Mucosa of descending colon (tissue), 3 donors: ENCODE results near the gene RBP7. TPM values are rescaled to one million over a fixed set of nuclear protein-coding genes. Genes with fewer than 3 reads are reported as not detected.

Experiments used
- ATAC-seq: fragments of 200-7000 bp; cut with Tn5 transposase; one replicate; pipeline ENCODE4 v1.9.1; 2020; ENCODE audit warnings: mild to moderate bottlenecking, moderate library complexity
- DNase-seq, 3 donors: peaks; one replicate each; pipeline ENCODE4 v3.0.0-alpha.2; 2020
- H3K36me3 ChIP-seq: fragments of 200-600 bp; one replicate; pipeline ENCODE4 v1.8.0; 2021; ENCODE audit warnings: low read depth, mild to moderate bottlenecking
- H3K4me1 ChIP-seq: fragments of 200-600 bp; one replicate; pipeline ENCODE4 v1.8.0; 2021; ENCODE audit warnings: low read depth, mild to moderate bottlenecking
- H3K4me3 ChIP-seq: fragments of 200-600 bp; one replicate; pipeline ENCODE4 v1.8.0; 2021; ENCODE audit warnings: mild to moderate bottlenecking
- H3K9me3 ChIP-seq: fragments of 200-600 bp; one replicate; pipeline ENCODE4 v1.8.0; 2021; ENCODE audit warnings: mild to moderate bottlenecking
- CTCF ChIP-seq: fragments of 200-600 bp; IDR thresholded peaks from one replicate; pipeline ENCODE4 v1.8.0; 2022; ENCODE audit warnings: antibody characterized with exemption, mild to moderate bottlenecking
- intact Hi-C, 2 donors: fragments of 100-400 bp; cut with DNase I in 1 of 2; cut with micrococcal nuclease in 1 of 2; formaldehyde crosslinking; loops; one replicate each; pipeline versions ENCODE4 v1.11.0 to v1.11.1; 2022; cut with DNase I, micrococcal nuclease
- microRNA-seq: library from miRNA; unstranded; fragments of <30 nt; microRNA quantifications from one replicate; pipeline ENCODE4, GENCODE V29; 2019
- total RNA-seq, 3 donors: library from RNA; stranded (reverse); fragmentation: NEBNext Ultra II Directional in 2 of 3; extraction: Animal tissue kit (Norgen Biotek cat#: 25700) in 2 of 3; gene quantifications; one replicate each; pipeline versions ENCODE4 v1.2.1 to v1.2.4, GENCODE V29; 2021 to 2023
- donor health status: DM: no; HTN: no; CAD: no; lungs with moderate emphysema.
- donor health status: DM: no; HTN: no; CAD: no.
- donor health status: DM: no; HTN: yes; CAD: no.

The RBP7 gene
- total RNA-seq, 3 donors from 2014 or later = 0.69 to 4.1 (median 1.7) TPM

- TF ChIP-seq CTCF = no peak
- no peak overlapping the region for H3K4me3 ChIP-seq
Measured at GRCh38 chr1:10064416-10065343, 67.7 kb downstream of the RBP7 start.

GRCh38 chr1:10065344-10065685, 68.3 kb downstream of the RBP7 start:
- intact Hi-C loops = no loop called here
- ATAC-seq = no peak
- H3K9me3 ChIP-seq = no peaks in the 10 kb centered on the region
- no peaks in the 10 kb centered on the region for H3K36me3 ChIP-seq
- DNase-seq = no peak
- no peak for TF ChIP-seq CTCF
- H3K4me1 ChIP-seq = no peaks in the 10 kb centered on the region
- no peak overlapping the region for H3K4me3 ChIP-seq

More at GRCh38 chr1:10064416-10065343, 67.7 kb downstream of the RBP7 start:
- ATAC-seq (no peak), DNase-seq (no peak)
- Histone ChIP-seq H3K36me3 (no peaks in the 10 kb centered on the region), H3K4me1 (no peaks in the 10 kb centered on the region), H3K9me3 (no peaks in the 10 kb centered on the region)
- intact Hi-C loops = no loop called here

Small RNA genes lying within 50 kb of the gene (microRNA-seq; reads per million reads assigned to microRNA genes)
- gene MIR5697 = 1.4 reads per million

Other genes with a start within 250 kb of the RBP7 start
- 100 to 1,000 TPM; 166 to 275 (median 224) TPM for gene CLSTN1, start 173.3 kb upstream of the RBP7 start, total RNA-seq
- 10 to 100 TPM; 20.0 to 24.4 (median 23.3) TPM for gene CTNNBIP1, start 87.0 kb upstream of the RBP7 start, total RNA-seq
- 10 to 100 TPM; 36.3 to 43.7 (median 39.9) TPM for gene LZIC, start 53.8 kb upstream of the RBP7 start, total RNA-seq
- 10 to 100 TPM; 19.0 to 21.8 (median 20.6) TPM for gene NMNAT1, start 53.8 kb upstream of the RBP7 start, total RNA-seq
- gene UBE4B, start 35.7 kb downstream of the RBP7 start, total RNA-seq = 10 to 100 TPM; 40.7 to 66.2 (median 41.4) TPM
- 10 to 100 TPM; 35.6 to 62.2 (median 48.0) TPM for gene KIF1B, start 213.3 kb downstream of the RBP7 start, total RNA-seq